ENCODE measurements around the gene ZNF587B.
"Not testable (repeated sequence)": the region's sequence is repeated elsewhere in the genome, so short reads cannot be mapped to it uniquely, and the experiment has no call there.

Gene ZNF587B

GRCh38 chr19:57862351-57862750 lies 32.3 kb downstream of the ZNF587B start:
- not testable (repeated sequence) for H3K79me2 ChIP-seq (ENCODE audit: insufficient read depth, low read depth); H3K27ac ChIP-seq; H3K9ac ChIP-seq; H4K20me1 ChIP-seq (ENCODE audit: insufficient read depth); H2AFZ ChIP-seq (ENCODE audit: low read depth); H3K4me1 ChIP-seq (ENCODE audit: low read depth, poor library complexity, severe bottlenecking); H3K4me3 ChIP-seq (IDR thresholded peaks at IDR 0.05; ENCODE audit: insufficient read depth, low read depth, low read length); H3K4me2 ChIP-seq; H3K27me3 ChIP-seq (ENCODE audit: insufficient read depth, low read depth)
- H3K36me3 ChIP-seq (ENCODE audit: insufficient read depth), result peaks cover 40% of the 10 kb centered on the region; the same call in 1 of the 2 replicates

GRCh38 chr19:57867868-57868492 lies 37.9 kb downstream of the ZNF587B start:
- Histone ChIP-seq H2AFZ (ENCODE audit: low read depth) (no peak overlapping the region), H3K4me1 (ENCODE audit: low read depth, poor library complexity, severe bottlenecking) (no peaks in the 10 kb centered on the region), H3K9ac (no peak overlapping the region), H3K27me3 (ENCODE audit: insufficient read depth, low read depth) (no peaks in the 10 kb centered on the region), H3K27ac (no peak overlapping the region), H3K36me3 (ENCODE audit: insufficient read depth) (peaks cover 28% of the 10 kb centered on the region; the same call in 1 of the 2 replicates), H3K79me2 (ENCODE audit: insufficient read depth, low read depth) (no peaks in the 10 kb centered on the region), H3K4me2 (no peak overlapping the region), H3K4me3 (IDR thresholded peaks at IDR 0.05; ENCODE audit: insufficient read depth, low read depth, low read length) (no peak overlapping the region), H4K20me1 (ENCODE audit: insufficient read depth) (no peaks in the 10 kb centered on the region)
- no peak for TF ChIP-seq CTCF (conservative IDR thresholded peaks at IDR 0.05; ENCODE audit: low read depth, low read length)

DNA sequence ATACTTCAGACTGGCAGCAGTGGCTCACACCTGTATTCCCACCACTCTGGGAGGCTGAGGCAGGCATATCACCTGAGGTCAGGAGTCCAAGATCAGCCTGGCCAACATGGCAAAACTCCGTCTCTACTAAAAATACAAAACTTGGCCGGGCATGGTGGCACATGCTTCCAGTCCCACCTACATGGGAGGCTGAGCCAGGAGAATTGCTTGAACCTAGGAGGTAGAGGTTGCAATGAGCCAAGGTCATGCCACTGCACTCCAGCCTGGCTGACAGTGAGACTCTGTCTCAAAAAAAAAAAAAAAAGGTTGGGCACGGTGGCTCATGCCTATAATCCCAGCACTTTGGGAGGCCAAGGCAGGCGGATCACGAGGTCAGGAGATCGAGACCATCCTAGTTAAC lies 39.6 kb downstream of the ZNF587B start:
- H3K4me3 ChIP-seq (IDR thresholded peaks at IDR 0.05; ENCODE audit: insufficient read depth, low read depth, low read length); H3K4me1 ChIP-seq (ENCODE audit: low read depth, poor library complexity, severe bottlenecking); H3K27me3 ChIP-seq (ENCODE audit: insufficient read depth, low read depth); H4K20me1 ChIP-seq (ENCODE audit: insufficient read depth); H3K4me2 ChIP-seq; H3K27ac ChIP-seq; H2AFZ ChIP-seq (ENCODE audit: low read depth); H3K79me2 ChIP-seq (ENCODE audit: insufficient read depth, low read depth); H3K9ac ChIP-seq: not testable (repeated sequence)
- peaks cover 22% of the 10 kb centered on the region; the same call in 1 of the 2 replicates for H3K36me3 ChIP-seq (ENCODE audit: insufficient read depth)

- Histone ChIP-seq H3K9ac (no peak overlapping the region), H3K27ac (no peak overlapping the region), H3K4me3 (IDR thresholded peaks at IDR 0.05; ENCODE audit: insufficient read depth, low read depth, low read length) (no peak overlapping the region), H3K4me2 (no peak overlapping the region), H4K20me1 (ENCODE audit: insufficient read depth) (no peaks in the 10 kb centered on the region), H3K36me3 (ENCODE audit: insufficient read depth) (peaks cover 18% of the 10 kb centered on the region; the same call in 1 of the 2 replicates), H3K4me1 (ENCODE audit: low read depth, poor library complexity, severe bottlenecking) (no peaks in the 10 kb centered on the region), H3K27me3 (ENCODE audit: insufficient read depth, low read depth) (no peaks in the 10 kb centered on the region), H2AFZ (ENCODE audit: low read depth) (no peak overlapping the region), H3K79me2 (ENCODE audit: insufficient read depth, low read depth) (no peaks in the 10 kb centered on the region)
- TF ChIP-seq CTCF (conservative IDR thresholded peaks at IDR 0.05; ENCODE audit: low read depth, low read length), result no peak
Observed at GRCh38 chr19:57870225-57870624, 40.1 kb downstream of the ZNF587B start.

- Histone ChIP-seq H3K4me2 (no peak overlapping the region), H3K4me1 (ENCODE audit: low read depth, poor library complexity, severe bottlenecking) (no peaks in the 10 kb centered on the region), H3K4me3 (IDR thresholded peaks at IDR 0.05; ENCODE audit: insufficient read depth, low read depth, low read length) (no peak overlapping the region), H2AFZ (ENCODE audit: low read depth) (no peak overlapping the region), H3K79me2 (ENCODE audit: insufficient read depth, low read depth) (no peaks in the 10 kb centered on the region), H3K36me3 (ENCODE audit: insufficient read depth) (0 out of 2 replicates have a peak, but pooled peaks cover 3% of the 10 kb centered on the region), H3K9ac (no peak overlapping the region), H4K20me1 (ENCODE audit: insufficient read depth) (no peaks in the 10 kb centered on the region), H3K27me3 (ENCODE audit: insufficient read depth, low read depth) (no peaks in the 10 kb centered on the region), H3K27ac (no peak overlapping the region)
- TF ChIP-seq CTCF (conservative IDR thresholded peaks at IDR 0.05; ENCODE audit: low read depth, low read length), result no peak
Observed at GRCh38 chr19:57872450-57872849, 42.4 kb downstream of the ZNF587B start.

GRCh38 chr19:57873883-57874799 lies 44.0 kb downstream of the ZNF587B start:
- not testable (repeated sequence) for H3K79me2 ChIP-seq (ENCODE audit: insufficient read depth, low read depth); H3K4me2 ChIP-seq; H3K27ac ChIP-seq; H3K36me3 ChIP-seq (ENCODE audit: insufficient read depth); H4K20me1 ChIP-seq (ENCODE audit: insufficient read depth); H2AFZ ChIP-seq (ENCODE audit: low read depth); H3K4me3 ChIP-seq (IDR thresholded peaks at IDR 0.05; ENCODE audit: insufficient read depth, low read depth, low read length); H3K4me1 ChIP-seq (ENCODE audit: low read depth, poor library complexity, severe bottlenecking); H3K27me3 ChIP-seq (ENCODE audit: insufficient read depth, low read depth); H3K9ac ChIP-seq
